Stimulated activated CD4-positive, alpha-beta T cell treated with anti-CD3 and anti-CD28 coated beads, Interleukin-2, amount 100 ng/mL, for 4 hours (primary cell): ENCODE results near the gene CGB3.

ENCODE experiments used
- DNase-seq: peaks from one replicate; pipeline ENCODE4 v3.0.0-alpha.2; 2020; ENCODE audit warnings: low read depth

The CGB3 gene

DNA sequence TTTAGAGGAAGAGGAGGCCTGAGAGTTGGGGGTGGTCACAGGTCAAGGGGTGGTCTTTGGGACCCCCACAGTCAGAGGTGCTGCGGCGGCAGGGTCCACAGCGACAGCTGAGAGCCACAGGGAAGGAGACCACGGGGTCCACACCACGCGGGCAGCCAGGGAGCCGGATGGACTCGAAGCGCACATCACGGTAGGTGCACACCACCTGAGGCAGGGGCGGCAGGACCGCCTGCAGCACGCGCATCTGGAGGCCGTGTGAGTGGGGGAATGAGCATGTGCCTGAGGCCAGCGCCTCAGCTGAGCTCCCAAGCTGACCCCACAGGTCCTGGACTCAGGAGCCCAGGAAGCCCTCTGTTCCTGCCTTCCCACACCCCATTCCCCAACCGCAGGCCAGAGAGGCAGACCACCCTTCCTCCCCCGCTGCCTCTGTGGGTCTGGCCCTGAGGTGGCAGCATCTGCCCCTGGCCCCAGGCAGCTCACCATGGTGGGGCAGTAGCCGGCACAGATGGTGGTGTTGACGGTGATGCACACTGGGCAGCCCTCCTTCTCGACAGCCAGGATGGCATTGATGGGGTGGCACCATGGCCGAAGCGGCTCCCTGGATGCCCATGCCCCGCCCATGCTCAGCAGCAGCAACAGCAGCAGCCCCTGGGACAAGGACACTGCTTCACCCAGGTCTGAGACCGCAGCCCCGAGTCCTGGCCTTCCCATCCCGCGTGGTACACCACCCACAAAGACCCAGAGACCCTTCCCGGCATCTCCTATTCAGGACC is 7.9 kb downstream of the CGB3 start:
- no peak for DNase-seq

- DNase-seq, result no peak
Measured at GRCh38 chr19:49014870-49015255, 9.3 kb downstream of the CGB3 start.

DNA sequence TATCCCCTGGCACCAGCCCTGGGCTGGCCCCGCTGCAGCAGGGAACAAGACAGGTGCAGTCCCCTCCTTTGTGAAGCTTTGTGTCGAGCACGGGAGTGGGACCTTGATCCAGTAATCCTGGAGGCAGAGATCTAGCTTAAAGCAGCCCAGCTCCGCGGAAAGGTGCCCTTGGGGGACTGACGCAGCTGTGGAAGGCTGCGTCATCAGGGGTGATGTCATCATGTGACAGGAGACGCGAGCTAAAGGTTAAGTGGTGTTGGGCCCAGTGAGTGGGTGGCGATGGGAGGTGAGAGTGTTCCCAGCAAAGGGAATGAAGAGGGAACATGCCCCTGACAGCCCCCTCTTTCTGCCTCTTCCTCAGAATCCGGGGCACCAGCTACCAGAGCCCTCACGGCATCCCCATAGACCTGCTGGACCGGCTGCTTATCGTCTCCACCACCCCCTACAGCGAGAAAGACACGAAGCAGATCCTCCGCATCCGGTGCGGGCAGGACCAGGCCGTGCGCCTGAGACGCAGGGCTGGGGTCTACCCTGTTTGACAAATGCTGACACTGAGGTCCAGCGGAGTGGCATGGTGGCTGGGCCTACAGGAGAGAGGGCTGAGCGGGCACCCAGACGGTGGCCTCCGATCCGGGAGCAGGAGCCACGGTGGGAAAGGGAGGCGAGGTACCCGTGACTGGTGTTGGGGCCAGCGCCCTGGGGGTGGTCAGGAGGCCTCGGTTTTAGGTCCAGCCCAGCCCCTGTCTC is 9.8 kb downstream of the CGB3 start:
- DNase-seq, result no peak

- DNase-seq, result no peak
Measured at GRCh38 chr19:49011194-49011593, 12.9 kb downstream of the CGB3 start.

GRCh38 chr19:49010453-49010852 is 13.7 kb downstream of the CGB3 start:
- no peak for DNase-seq

- DNase-seq, result no peak
Measured at GRCh38 chr19:49009828-49010227, 14.3 kb downstream of the CGB3 start.

DNA sequence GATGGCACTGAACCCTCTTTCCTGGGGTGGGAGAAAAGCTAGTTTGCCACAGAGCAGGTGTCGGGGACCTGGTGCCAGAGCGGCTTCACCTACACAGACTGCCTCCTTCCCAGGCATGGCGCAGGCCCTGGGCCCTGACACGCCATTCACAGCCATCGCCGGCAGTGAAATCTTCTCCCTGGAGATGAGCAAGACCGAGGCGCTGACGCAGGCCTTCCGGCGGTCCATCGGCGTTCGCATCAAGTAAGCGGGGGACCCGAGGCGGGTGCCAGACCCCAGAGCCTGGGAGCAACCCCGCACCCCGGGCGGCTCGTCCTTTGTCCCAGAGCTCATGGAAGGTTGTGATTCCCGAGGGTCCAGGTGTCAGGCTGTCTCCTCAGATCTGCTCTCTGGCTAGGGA is 17.2 kb downstream of the CGB3 start:
- DNase-seq, result no peak

DNA sequence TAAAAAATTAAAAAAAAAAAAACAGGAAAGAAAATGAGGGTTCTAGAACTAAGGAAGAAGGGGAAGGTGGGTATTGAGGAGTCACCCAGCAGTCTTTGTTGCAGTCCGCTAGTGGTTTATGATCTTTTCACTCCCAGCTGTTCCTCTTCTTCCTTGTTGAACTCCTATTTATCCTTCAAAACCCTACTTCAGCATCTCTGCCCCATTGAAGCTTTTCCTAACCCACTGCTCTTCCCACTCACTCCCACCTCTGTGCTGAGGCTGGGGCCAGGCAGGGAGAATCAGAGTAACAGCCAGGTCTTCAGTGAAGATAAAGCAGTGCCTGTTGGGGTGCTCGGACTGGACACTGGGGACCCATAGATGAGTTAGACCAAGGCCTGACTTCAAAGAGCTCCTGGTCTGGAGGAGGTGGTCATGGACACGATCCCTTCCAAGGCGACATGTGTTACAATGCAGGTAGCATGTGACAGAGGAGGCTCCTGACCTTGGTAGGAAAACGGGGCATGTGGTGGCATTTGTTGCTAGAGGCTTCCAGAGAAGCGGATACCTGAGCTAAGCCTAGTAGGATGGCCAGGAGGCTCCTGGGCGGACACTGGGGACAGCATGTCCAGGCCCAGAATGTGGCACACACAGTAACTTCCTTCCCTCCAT is 19.0 kb downstream of the CGB3 start:
- DNase-seq, result no peak

- no peak for DNase-seq
Measured at GRCh38 chr19:49004133-49004532, 20.0 kb downstream of the CGB3 start.

- peak; percentile 39 for DNase-seq
Measured at GRCh38 chr19:48999481-49000325, 24.4 kb downstream of the CGB3 start.

DNA sequence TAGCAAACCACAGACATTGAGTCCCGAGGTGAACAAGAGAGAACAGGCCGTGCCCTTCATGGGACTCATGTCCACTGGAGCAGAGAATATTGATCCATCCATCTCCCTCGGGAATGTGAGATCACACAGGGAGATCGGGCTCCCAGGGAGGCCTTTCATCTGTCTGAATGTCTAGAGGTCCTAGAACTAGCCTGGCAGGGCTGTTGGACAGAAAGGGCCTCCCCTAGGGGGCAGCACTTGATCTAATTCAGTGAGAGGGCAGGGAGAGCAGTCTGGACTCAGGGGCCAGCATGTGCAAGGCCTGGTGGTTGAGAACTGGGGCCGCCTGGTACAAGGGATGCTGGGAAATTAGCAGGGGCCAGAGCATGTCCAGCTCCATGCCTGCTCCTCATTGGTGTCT is 26.2 kb downstream of the CGB3 start:
- no peak for DNase-seq

DNA sequence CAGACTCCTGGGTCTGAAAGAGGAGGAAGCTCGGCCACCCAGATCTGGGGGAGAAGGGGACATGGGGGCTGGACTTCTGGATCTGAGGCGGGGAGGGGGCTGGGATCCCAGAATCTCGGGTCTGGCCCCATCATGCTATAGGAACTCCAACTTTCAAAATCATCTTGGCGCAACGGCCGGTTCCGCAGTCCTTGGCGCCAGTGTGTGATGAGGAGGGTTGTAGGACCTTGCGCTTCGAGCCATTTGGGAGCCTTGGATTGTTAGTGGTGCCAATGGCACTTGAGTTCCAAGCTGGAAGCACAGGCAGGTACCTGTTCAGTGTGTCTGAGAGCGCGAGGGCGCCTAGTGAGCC is 30.1 kb downstream of the CGB3 start:
- DNase-seq, result no peak

DNA sequence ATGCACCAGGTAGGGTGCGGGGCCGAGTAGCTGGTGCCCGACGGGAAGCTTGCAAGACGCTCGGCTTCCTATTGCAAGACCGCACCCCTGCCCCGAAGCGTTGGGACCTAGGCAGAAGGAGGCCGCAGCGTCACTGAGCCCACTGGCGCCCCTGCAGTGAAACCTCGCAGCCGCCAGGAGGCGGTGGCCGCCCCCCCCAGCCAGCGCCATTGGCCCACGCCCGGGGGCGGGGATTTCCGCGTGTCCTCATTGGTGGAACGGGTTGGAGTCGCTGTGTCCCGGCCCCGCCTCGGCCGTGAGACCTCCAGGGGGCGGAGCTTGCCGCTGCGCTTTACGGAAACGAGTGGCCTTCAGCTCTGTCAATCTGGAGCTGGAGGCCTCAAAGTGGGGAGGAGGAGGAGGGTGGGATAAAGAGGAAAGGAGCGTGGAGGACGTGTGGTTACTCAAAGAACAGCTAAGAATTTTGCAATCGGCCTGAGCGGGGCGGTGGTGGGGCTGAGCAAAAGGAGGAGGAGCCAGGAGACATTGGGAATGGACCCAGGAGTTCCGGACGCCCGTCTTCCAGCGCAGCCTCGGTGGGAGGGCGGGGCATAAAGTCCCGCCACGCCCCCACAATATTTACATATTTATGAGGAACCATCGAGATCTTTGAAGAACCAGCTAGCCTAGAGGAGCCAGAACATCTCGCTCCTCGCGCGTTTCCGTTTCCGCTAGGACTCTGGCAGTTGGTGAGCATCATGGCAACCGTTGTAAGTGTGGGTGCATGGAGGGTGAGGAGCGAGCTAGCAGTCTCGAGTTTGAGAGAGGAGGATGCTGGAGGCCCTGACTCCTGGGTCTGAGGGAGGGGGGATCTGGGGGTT is 30.7 kb downstream of the CGB3 start, which contains the start of the genes GYS1 and RUVBL2:
Gene GYS1 (minus strand): TSS at position 135 of the 860 bp plus-strand sequence. CDS start 197 bp downstream, outside the sequence.
Gene RUVBL2 (plus strand): TSS at position 713 of the 860 bp plus-strand sequence. CDS start 25 bp downstream, at position 738.
- DNase-seq, result peak; percentile 99

DNA sequence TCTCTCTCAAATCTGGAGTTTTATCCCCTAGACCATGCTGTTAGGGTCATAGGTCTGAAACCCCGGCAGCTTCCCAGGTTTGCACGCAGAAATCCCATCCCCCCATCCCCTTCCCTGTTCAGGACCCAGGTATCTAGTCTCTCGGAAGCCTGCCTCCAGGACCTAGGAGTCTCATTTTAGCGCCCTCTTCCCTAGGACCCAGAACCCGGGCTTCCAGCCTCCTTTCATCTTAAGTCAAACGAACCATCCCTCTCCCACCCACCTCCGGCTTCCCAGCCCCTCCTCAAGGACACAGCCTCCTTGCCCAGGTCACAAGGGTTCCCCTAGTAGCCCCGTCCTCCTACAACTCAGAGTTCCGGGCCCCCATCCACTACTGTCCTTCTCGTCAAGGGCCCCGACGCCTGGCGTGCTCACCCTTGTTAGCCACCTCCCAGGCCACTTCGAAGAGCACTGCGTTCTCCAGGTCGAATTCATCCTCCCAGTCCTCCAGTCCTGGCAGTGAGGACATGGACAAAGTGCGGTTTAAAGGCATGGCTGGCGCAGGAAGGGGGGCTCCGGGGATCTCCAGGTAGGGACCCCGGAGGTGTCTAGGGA is 31.5 kb downstream of the CGB3 start:
- no peak for DNase-seq

DNA sequence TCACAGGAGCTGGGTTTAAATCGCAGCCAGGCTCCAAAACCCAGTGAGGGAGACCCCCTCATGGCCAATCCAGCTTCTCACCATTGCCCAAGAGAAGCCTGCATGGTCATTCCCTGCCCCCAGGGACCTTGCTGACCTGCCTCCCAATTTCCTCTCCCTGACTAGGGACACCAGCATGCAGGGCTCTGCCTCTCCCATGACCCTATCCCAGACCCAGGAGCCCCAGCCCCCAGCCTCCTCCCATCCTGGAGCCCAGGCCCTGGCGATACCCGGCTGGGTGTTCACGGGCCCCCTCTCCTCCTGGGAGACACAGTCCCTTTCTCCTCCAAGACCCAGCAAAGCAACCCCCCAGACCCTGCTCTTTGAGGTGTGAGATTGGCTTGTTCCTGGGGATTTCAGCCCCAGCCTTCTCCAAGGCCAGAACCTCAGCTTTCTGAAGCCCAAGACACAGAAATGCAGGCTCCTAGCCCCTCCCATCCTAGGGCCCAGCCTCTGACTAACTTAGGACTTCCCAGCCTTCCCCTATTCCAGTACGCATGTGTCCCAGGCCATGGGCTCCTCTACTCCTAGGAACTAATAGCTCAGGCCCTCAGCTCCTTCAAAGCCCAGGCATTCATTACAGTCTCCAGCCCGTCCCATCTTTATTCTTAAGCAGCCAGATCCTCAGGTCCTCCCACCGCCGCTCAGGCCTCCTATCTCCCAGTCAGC is 32.1 kb downstream of the CGB3 start:
- no peak for DNase-seq

DNA sequence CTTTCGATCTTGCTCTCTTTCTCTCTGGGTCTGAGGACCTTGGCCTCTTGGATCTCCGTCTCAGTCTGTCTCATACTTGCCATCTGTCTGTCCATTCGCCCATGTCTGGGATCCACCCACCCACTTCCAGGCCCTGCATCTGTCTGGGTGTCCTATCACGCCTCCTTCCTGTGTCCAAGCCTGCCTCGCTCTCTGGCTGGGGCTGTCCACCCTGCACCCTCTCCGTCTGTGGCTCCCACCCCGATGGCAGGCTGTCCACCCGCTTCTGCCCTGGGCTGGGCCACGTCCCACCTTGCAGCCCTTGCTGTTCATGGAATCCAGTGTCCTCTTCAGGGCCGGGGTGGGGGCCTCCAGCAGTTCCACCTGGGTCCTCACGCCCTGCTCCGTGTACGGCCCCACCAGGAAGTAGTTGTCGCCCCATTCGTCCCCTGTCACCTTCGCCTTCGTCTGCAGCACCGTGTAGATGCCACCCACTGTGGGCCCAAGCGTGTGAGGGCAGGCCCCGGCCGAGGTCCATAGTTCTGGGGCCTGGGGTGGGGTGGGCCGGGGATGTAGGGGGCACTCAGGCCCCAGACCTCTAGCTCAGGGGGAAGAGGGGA is 33.0 kb downstream of the CGB3 start:
- DNase-seq, result no peak

DNA sequence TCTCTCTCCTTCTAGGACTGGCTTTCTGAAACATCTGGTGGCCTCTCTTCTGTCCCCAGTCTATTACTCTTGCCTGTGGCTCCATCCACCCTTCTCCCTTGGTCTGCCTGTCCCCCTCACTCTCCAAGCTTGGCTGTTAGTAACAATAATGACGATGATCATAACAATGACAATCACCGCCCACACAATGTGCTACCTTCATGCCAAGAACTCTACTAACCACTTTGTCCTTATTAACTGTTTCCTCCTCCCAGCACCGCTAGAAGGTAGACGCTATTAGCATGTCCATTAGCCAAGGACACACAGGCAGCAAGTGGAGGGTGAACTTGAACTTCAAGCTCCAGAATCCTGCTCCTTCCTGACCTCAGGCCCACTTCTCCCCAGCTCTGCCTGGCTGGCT is 33.7 kb downstream of the CGB3 start:
- DNase-seq, result no peak

DNA sequence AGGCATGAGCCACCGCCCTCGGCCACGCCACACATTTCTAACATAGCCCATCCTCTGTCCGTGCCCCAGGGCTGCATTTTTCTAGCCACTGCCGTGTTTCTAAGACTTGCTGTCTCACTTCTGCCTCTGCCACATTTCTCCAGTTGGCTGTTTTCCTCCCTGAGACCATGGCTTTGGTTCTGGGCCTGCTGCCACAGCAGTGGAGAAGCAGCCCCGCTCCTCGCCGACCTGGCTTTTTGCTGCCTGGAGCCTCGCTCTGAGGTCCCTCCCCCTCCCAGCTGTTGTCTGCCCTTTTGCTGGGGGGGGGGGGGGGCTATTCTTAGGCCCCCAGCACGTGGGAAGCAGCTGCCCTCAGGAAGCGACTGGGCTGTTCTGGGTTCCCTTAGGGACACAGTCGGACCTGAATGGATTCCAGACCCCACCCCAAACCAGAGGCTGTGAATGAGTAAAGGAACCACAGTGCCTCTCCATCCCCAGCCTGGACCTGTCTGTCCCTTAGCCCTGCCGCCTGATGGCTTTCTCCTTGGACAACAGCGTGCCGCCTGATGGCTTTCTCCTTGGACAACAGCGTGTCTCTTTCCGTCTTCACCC is 34.3 kb downstream of the CGB3 start:
- no peak for DNase-seq

- DNase-seq, result no peak
Measured at GRCh38 chr19:48988860-48989259, 35.3 kb downstream of the CGB3 start.
